Left cardiac atrium (tissue), 4 donors: ENCODE results near the gene KDM1B. TPM values are rescaled to one million over a fixed set of nuclear protein-coding genes. Genes with fewer than 3 reads are reported as not detected.

Experiments
- ATAC-seq, 2 donors: fragments of 200-7000 bp; cut with Tn5 transposase; one replicate each; pipeline ENCODE4 v1.9.1; 2020; ENCODE audit warnings: mild to moderate bottlenecking in 2 of 2, moderate library complexity in 2 of 2
- DNase-seq: peaks from one replicate; pipeline ENCODE4 v3.0.0-alpha.2; 2020
- intact Hi-C, 2 donors: fragments of 100-400 bp; cut with DNase I; formaldehyde crosslinking; loops; one replicate each; pipeline versions ENCODE4 v1.14.1 to v1.15.1; 2022 to 2023
- total RNA-seq, 2 donors: library from RNA; stranded (reverse); fragmentation: NEBNext Ultra II Directional; extraction: Animal tissue kit (Norgen Biotek cat#: 25700); gene quantifications; one replicate each; pipeline ENCODE4 v1.2.1, GENCODE V29; 2021
- donor health status: DM: no; HTN: yes; CAD: no.
- donor health status: DM: no; HTN: yes; CAD: no; lungs with severe emphysema.
- donor health status: DM: yes; HTN: yes; CAD: no.
- donor health status: Dilated cardiomyopathy.

The KDM1B gene
- total RNA-seq, 2 donors from 2014 or later, result 13.1 to 14.0 TPM

DNA sequence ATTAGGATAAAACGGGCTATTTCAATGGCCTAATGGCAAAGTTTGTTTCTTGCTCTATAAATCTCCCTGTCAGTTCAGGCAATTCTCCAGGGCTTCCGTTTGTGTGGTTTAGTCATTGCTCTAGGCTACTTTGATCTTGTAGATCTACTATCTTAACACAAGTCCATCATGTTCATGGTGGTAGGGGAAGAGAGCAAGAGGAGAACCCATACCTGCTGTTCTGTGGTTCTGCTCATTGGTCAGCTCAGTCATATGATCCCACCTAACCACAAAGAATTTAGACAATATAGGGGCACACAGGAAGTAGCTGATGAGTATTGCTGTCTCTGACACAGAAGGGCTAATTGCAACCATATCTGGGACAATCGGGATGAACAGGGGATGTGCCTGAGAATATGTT lies 114.0 kb downstream of the KDM1B start:
- ATAC-seq (no peak), DNase-seq (no peak)
- intact Hi-C loops, result no loop called here

DNA sequence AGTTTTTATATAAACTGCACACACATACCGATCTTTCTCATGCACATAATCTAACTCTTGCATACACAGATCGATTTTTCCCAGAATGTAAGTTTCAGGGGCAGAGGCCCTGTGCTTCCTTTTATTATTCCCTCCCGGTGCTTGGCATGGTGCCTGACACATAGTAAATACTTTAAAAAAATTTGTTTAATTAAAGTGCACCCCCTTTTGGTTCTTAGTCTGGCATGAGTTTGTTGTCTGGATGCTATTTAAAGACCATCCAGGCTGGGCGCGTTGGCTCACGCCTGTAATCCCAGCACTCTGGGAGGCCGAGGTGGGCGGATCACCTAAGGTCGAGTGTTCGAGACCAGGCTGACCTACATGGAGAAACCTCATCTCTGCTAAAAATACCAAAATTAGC lies 114.5 kb downstream of the KDM1B start:
- ATAC-seq (no peak), DNase-seq (no peak)
- intact Hi-C loops, result no loop called here

DNA sequence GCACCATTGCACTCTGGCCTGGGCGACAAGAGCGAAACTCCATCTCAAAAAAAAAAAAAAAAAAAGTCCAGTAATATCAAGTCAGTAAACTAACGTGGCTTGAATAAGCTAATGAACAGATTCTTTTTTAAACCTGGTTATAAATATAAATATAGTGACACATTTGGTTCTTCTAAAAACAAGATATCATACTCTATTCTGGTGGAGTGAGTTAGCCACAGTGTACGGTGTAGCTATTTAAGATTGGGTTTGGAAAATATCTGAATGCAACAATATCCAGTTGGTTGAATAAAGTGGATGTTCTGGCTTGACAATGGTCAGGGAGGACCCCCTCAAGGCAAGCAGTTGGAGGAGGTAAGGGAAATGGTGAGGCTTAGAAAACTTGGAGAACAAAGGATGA lies 115.0 kb downstream of the KDM1B start:
- no peak for ATAC-seq

More for the DNA sequence above, 115.0 kb downstream of the KDM1B start:
- no peak for DNase-seq
- intact Hi-C loops, result no loop called here

Other genes with a start within 250 kb of the KDM1B start
- gene KIF13A, start 167.8 kb upstream of the KDM1B start, total RNA-seq, result 10 to 100 TPM; 60.5 to 64.7 TPM
- gene NHLRC1, start 32.7 kb upstream of the KDM1B start, total RNA-seq, result 1 to 10 TPM; 1.6 to 1.9 TPM
- 10 to 100 TPM; 15.2 TPM for gene TPMT, start 345 bp upstream of the KDM1B start, total RNA-seq
- gene DEK, start 109.1 kb downstream of the KDM1B start, total RNA-seq, result 10 to 100 TPM; 72.9 to 87.2 TPM
- 10 to 100 TPM; 19.0 to 20.0 TPM for gene RNF144B, start 231.9 kb downstream of the KDM1B start, total RNA-seq